A549 treated with DMSO at 1 μM for 4 hours (cell line): Measurements from ENCODE around the gene ACTL8. TPM values are rescaled to one million over a fixed set of nuclear protein-coding genes. Genes with fewer than 3 reads are reported as not detected.

Source experiments
- total RNA-seq: library from RNA; stranded (reverse); fragments of 200-300 nt; extraction: Qiagen RNA extraction; gene quantifications from 5 replicates; pipeline ENCODE4 v1.2.3, GENCODE V29; 2022; ENCODE audit warnings: low read depth

The ACTL8 gene, protein sequence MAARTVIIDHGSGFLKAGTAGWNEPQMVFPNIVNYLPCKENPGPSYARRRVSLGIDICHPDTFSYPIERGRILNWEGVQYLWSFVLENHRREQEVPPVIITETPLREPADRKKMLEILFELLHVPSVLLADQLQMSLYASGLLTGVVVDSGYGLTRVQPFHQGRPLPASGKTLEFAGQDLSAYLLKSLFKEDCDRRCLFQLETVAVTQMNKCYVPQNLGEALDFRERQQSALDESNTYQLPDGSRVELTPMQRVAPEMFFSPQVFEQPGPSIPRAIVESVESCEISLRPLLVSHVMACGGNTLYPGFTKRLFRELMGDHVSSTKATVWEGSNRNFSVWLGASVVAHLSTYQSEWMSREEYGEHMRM
- 1.7 to 2.0 TPM (median 1.8 TPM) in 5 replicates for total RNA-seq

DNA sequence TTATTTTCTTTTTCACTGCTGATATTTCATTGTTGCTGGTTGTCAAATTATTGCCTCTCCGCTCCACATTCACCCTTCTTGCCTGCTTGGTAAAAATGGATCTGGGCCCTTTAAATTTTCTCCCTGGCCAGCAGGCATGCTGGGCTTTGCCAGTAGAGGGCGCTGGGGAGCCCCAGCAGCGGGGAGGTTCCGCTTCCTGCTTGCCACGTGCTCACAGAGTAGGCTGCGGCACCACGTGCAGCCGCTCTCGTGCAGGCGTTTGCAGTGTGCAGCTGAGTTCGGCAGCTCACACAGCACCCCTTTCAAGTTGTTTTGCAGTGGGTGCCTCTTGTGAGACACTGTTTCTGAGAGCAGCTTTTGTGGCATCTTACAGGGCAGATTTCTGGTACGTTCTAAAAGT, at the start of gene ACTL8:
ACTL8 (plus strand) TSS at position 214 of the 400 bp plus-strand sequence. CDS start 67,676 bp downstream, outside the sequence.

Other genes starting within 250 kb of the ACTL8 start
- 5.7 to 7.8 TPM (median 6.8 TPM) in 5 replicates for gene ARHGEF10L, start 215.6 kb upstream of the ACTL8 start, total RNA-seq